Measurements from ENCODE around the gene PSMG4.

PSMG4 gene

DNA sequence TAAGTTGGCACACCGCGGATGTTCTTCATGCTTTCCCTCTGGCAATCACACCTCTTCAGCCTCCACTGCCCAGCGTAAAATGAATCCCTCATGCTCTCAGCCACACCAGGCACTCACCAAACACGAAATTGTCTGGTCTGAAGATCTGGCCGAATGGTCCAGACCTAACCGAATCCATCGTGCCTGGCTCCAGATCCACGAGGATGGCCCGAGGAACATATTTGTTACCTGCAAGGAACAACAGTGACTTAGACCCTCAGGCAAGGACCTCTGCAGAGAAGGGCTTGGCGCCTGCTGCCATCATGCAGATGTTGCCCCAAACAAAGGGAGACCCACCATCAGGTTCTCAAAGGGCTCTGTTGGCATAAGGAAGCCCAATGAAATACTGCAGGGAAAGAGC is 32.7 kb upstream of the PSMG4 start:
- Histone ChIP-seq H2AFZ (ENCODE audit: low read length) (no peak overlapping the region), H3F3A (ENCODE audit: insufficient read depth, low read length) (peaks cover 15% of the 10 kb centered on the region; the same call in 1 of the 2 replicates), H3K27ac (ENCODE audit: low read length) (no peak overlapping the region; the same call in 1 of the 2 replicates), H3K27me3 (replicated peaks; ENCODE audit: insufficient read depth, low read length) (peaks cover 31% of the 10 kb centered on the region), H3K36me3 (replicated peaks; ENCODE audit: insufficient read depth, low read length) (no peaks in the 10 kb centered on the region), H3K9ac (ENCODE audit: low read length) (no peak overlapping the region), H3K4me3 (ENCODE audit: low read length) (0 out of 2 replicates have a peak overlapping the region, but pooled peaks have one; percentile 61), H3K4me2 (ENCODE audit: low read depth, low read length) (peak overlapping the region; percentile 93), H3K4me1 (ENCODE audit: low read length) (peaks cover 36% of the 10 kb centered on the region), H3K9me3 (replicated peaks; ENCODE audit: insufficient read depth, low read length) (no peaks in the 10 kb centered on the region), H3K79me2 (ENCODE audit: low read length) (no peaks in the 10 kb centered on the region), H3K9me2 (replicated peaks; ENCODE audit: insufficient read depth, low read length) (no peaks in the 10 kb centered on the region), H4K20me1 (ENCODE audit: insufficient read depth, low read length) (no peaks in the 10 kb centered on the region)
- DNase-seq, result no peak
- TF ChIP-seq, protein P1, sequence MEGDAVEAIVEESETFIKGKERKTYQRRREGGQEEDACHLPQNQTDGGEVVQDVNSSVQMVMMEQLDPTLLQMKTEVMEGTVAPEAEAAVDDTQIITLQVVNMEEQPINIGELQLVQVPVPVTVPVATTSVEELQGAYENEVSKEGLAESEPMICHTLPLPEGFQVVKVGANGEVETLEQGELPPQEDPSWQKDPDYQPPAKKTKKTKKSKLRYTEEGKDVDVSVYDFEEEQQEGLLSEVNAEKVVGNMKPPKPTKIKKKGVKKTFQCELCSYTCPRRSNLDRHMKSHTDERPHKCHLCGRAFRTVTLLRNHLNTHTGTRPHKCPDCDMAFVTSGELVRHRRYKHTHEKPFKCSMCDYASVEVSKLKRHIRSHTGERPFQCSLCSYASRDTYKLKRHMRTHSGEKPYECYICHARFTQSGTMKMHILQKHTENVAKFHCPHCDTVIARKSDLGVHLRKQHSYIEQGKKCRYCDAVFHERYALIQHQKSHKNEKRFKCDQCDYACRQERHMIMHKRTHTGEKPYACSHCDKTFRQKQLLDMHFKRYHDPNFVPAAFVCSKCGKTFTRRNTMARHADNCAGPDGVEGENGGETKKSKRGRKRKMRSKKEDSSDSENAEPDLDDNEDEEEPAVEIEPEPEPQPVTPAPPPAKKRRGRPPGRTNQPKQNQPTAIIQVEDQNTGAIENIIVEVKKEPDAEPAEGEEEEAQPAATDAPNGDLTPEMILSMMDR (IDR thresholded peaks at IDR 0.05; ENCODE audit: low read length), result no peak
- TF ChIP-seq EZH2phosphoT487 (IDR thresholded peaks at IDR 0.05; ENCODE audit: low read length) (no peak), EZH2 (optimal IDR thresholded peaks at IDR 0.05; ENCODE audit: low read depth, low read length) (no peak)

DNA sequence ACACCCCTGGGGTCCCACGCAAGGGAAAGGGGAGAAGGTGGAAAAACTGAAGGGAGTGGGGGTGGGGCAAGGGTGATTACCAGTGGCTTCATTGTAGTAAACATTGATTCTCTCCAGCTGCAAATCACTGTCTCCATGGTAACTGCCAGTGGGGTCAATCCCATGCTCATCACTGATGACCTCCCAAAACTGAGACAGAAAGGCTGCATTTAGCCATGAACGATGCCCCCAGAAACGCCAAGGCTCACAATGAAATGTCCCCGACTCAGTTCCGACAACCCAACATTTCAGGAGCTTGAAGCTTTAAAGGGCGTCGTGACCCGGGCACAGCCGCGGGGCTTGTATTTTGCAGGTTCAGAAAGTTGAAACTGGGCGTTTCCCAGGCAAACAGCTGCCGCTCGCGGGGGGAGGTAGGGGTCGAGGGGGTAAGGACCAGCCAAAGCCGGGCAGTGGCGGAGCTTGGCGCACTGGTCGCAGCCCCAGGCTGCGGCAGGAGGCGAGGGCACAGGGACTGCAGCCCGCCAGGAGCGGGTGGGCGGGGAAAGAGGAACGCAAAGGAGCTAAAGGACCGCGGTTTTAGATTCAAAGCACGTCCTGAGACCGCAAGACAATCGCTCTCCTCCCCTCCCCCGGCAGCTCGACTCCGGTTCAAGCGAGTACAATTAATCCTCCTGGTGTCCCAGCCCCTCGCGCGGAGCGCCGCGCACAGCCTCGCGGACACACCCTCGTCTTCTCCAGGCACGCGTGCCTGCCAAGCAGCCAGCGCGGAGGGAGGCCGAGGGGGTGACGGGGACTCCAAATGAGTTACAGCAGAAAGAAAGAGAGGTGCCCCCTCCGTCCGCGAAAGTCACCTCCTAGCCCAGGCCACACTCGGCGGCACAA is 32.0 kb upstream of the PSMG4 start:
- Histone ChIP-seq H3K27ac (ENCODE audit: low read length) (peak overlapping the region; percentile 28; the same call in 1 of the 2 replicates), H3K9ac (ENCODE audit: low read length) (peak overlapping the region; percentile 39; the same call in 1 of the 2 replicates)

DNA sequence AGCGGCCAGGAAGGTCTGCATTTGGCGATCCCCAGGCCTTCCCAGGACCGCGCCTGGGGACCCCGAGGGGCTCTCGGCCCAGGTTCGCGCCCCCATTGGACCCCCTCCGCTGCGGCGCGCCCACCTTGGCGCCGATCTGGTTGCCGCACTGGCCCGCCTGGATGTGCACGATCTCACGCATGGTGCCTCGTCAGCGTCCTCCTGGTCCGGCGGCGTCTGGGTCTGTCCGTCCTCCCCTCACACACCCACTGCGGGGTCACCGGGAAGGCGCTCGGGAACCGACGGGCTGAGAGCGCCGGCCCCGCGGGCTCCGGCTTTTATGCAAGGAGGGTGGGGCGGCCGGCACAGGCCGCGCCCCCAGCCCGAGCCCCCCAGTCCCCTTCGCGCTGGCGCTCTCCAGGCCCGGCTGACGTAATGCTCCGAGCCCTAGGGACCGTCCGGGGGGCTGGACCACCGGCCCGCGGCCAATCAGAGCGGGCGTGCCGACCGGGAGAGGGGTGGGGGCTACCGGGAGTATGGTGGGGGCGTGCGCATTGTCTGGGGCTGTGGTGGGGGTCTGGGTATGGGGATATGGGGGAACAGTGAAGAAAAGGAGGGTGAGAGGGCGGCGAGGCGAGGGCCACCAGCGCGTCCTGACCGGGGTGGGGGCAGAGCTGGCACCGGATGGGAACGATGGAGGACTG is 31.2 kb upstream of the PSMG4 start, which contains the start of gene TUBB2B:
TSS of gene TUBB2B (minus strand) at position 291 of the 683 bp plus-strand sequence. CDS start at position 181, 110 bp downstream.
- TF ChIP-seq EZH2phosphoT487 (IDR thresholded peaks at IDR 0.05; ENCODE audit: low read length), result no peak
- Histone ChIP-seq H3F3A (ENCODE audit: insufficient read depth, low read length) (peaks cover 11% of the 10 kb centered on the region; the same call in 1 of the 2 replicates), H3K9me2 (replicated peaks; ENCODE audit: insufficient read depth, low read length) (no peaks in the 10 kb centered on the region), H3K27me3 (replicated peaks; ENCODE audit: insufficient read depth, low read length) (peaks cover 39% of the 10 kb centered on the region), H4K20me1 (ENCODE audit: insufficient read depth, low read length) (no peaks in the 10 kb centered on the region), H3K4me2 (ENCODE audit: low read depth, low read length) (peak within 1 kb of the TSS; percentile 93), H3K9ac (ENCODE audit: low read length) (peak within 1 kb of the TSS; percentile 39; the same call in 1 of the 2 replicates), H3K36me3 (replicated peaks; ENCODE audit: insufficient read depth, low read length) (no peaks in the 10 kb centered on the region), H3K4me1 (ENCODE audit: low read length) (peaks cover 31% of the 10 kb centered on the region), H3K79me2 (ENCODE audit: low read length) (no peaks in the 10 kb centered on the region), H3K4me3 (ENCODE audit: low read length) (peak within 1 kb of the TSS; percentile 61), H2AFZ (ENCODE audit: low read length) (peak within 1 kb of the TSS; percentile 81), H3K27ac (ENCODE audit: low read length) (peak within 1 kb of the TSS; percentile 28; the same call in 1 of the 2 replicates), H3K9me3 (replicated peaks; ENCODE audit: insufficient read depth, low read length) (no peaks in the 10 kb centered on the region)
- DNase-seq, result no peak

More for the DNA sequence above, 32.0 kb upstream of the PSMG4 start:
- TF ChIP-seq EZH2phosphoT487 (IDR thresholded peaks at IDR 0.05; ENCODE audit: low read length), result no peak
- TF ChIP-seq, protein P1 (IDR thresholded peaks at IDR 0.05; ENCODE audit: low read length), result no peak
- Histone ChIP-seq H3K4me3 (ENCODE audit: low read length) (peak overlapping the region; percentile 61), H3K4me1 (ENCODE audit: low read length) (peaks cover 36% of the 10 kb centered on the region), H4K20me1 (ENCODE audit: insufficient read depth, low read length) (no peaks in the 10 kb centered on the region), H3K9me2 (replicated peaks; ENCODE audit: insufficient read depth, low read length) (no peaks in the 10 kb centered on the region), H3F3A (ENCODE audit: insufficient read depth, low read length) (peaks cover 15% of the 10 kb centered on the region; the same call in 1 of the 2 replicates), H3K79me2 (ENCODE audit: low read length) (no peaks in the 10 kb centered on the region), H3K36me3 (replicated peaks; ENCODE audit: insufficient read depth, low read length) (no peaks in the 10 kb centered on the region), H2AFZ (ENCODE audit: low read length) (peak overlapping the region; percentile 81), H3K27me3 (replicated peaks; ENCODE audit: insufficient read depth, low read length) (peaks cover 38% of the 10 kb centered on the region), H3K9me3 (replicated peaks; ENCODE audit: insufficient read depth, low read length) (no peaks in the 10 kb centered on the region), H3K4me2 (ENCODE audit: low read depth, low read length) (peak overlapping the region; percentile 93)
- peak; percentile 84 for DNase-seq

All from MM.1S (cell line).